HG03066 (cell line): Measurements from ENCODE around the gene OLFML2A.
"Not testable (repeated sequence)": the region's sequence is repeated elsewhere in the genome, so short reads cannot be mapped to it uniquely, and the experiment has no call there.

Experiments used
- ATAC-seq: cut with Tn5 transposase; IDR thresholded peaks from one replicate; pipeline ENCODE4 v1.9.1; 2021; ENCODE audit warnings: low read depth; ENCODE audit not compliant: unreplicated experiment

Gene OLFML2A

GRCh38 chr9:124776954-124777648 lies at the start of gene OLFML2A:
TSS of gene OLFML2A (plus strand) at chr9:124777133. CDS start at chr9:124777271, 138 bp downstream.
- ATAC-seq = no peak

- ATAC-seq = no peak
Measured at GRCh38 chr9:124730772-124731171, 46.2 kb upstream of the OLFML2A start.

GRCh38 chr9:124733964-124734740 lies 42.8 kb upstream of the OLFML2A start:
- no peak for ATAC-seq

GRCh38 chr9:124734741-124735083 lies 42.2 kb upstream of the OLFML2A start:
- not testable (repeated sequence) for ATAC-seq

GRCh38 chr9:124735121-124735520 lies 41.8 kb upstream of the OLFML2A start:
- no peak for ATAC-seq

- not testable (repeated sequence) for ATAC-seq
Measured at GRCh38 chr9:124738075-124738474, 38.9 kb upstream of the OLFML2A start.

- no peak for ATAC-seq
Measured at GRCh38 chr9:124739360-124739759, 37.6 kb upstream of the OLFML2A start.

- no peak for ATAC-seq
Measured at GRCh38 chr9:124741149-124741548, 35.8 kb upstream of the OLFML2A start.

GRCh38 chr9:124741662-124742061 lies 35.3 kb upstream of the OLFML2A start:
- no peak for ATAC-seq

- no peak for ATAC-seq
Measured at GRCh38 chr9:124742940-124743339, 34.0 kb upstream of the OLFML2A start.

GRCh38 chr9:124743686-124744348 lies 33.1 kb upstream of the OLFML2A start:
- ATAC-seq = no peak

- ATAC-seq = no peak
Measured at GRCh38 chr9:124747065-124747464, 29.9 kb upstream of the OLFML2A start.

- ATAC-seq = no peak
Measured at GRCh38 chr9:124749284-124749683, 27.6 kb upstream of the OLFML2A start.

- ATAC-seq = no peak
Measured at GRCh38 chr9:124749781-124750180, 27.2 kb upstream of the OLFML2A start.

- ATAC-seq = no peak
Measured at GRCh38 chr9:124752967-124753366, 24.0 kb upstream of the OLFML2A start.

- ATAC-seq = no peak
Measured at GRCh38 chr9:124754289-124754688, 22.6 kb upstream of the OLFML2A start.

GRCh38 chr9:124755061-124755460 lies 21.9 kb upstream of the OLFML2A start:
- no peak for ATAC-seq

GRCh38 chr9:124756011-124756410 lies 20.9 kb upstream of the OLFML2A start:
- no peak for ATAC-seq

- ATAC-seq = no peak
Measured at GRCh38 chr9:124757616-124758015, 19.3 kb upstream of the OLFML2A start.

GRCh38 chr9:124758061-124758460 lies 18.9 kb upstream of the OLFML2A start:
- ATAC-seq = no peak

GRCh38 chr9:124758691-124759090 lies 18.2 kb upstream of the OLFML2A start:
- no peak for ATAC-seq

- no peak for ATAC-seq
Measured at GRCh38 chr9:124759327-124759726, 17.6 kb upstream of the OLFML2A start.
